Fibroblast of skin of left biceps (primary cell): ENCODE data around the gene BLVRB.

Experiments
- DNase-seq, 2 experiments: peaks; one replicate each; pipeline ENCODE4 v3.0.0-alpha.2; 2013; ENCODE audit warnings: low read depth in 2 of 2

The BLVRB gene

DNA sequence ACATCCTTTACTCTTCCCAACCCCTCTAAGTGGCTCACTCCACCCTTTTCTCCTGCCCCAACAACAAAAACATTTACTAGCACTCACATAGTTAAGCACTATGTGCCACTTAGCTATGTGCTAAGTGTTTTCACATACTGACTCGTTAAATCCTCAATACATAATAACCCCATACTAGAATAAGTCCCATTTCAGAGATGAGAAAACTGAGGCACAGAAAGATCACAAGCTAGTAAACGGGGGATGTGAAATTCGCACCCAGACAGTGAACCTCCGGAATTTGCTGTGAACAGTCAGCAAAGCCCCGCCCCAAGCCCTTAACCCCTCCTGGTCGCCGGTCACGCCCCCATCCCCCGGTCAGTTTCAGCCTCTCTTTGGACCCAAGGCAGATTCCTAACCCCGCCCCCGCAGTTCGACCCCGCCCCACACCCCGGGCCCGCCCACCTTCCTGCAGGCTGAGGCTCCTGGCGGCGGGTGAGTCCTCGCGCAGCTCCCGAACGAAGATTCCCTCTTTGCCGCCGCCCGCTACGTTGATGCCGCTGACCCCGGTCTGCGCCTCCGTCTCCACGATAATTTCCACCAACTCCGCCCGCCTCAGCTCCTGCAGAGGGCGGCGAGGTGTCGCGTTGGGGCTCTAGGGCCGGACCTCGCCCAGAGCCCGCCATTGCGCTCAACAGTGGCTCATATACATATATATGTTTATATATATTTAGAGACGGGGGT, 62.1 kb downstream of the BLVRB start:
- peak; percentile 44 to 50 for DNase-seq

DNA sequence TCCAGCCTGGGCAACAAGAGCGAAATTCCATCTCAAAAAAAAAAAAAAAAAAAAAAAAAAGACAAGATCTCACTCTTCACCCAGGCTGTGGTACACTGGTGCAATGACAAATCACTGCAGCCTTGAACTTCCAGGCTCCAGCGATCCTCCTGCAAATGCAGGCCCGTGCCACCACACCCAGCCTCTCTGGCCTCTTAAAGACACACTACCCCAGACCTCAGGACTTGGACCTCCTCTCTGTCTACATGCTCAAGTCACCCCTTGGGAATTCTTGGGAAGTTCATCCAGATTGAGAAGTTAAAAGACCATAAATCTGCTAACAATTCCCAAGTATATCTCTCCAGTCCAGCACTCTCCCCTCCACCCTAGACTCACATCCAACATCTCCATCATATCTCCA, 65.0 kb downstream of the BLVRB start:
- no peak for DNase-seq

DNA sequence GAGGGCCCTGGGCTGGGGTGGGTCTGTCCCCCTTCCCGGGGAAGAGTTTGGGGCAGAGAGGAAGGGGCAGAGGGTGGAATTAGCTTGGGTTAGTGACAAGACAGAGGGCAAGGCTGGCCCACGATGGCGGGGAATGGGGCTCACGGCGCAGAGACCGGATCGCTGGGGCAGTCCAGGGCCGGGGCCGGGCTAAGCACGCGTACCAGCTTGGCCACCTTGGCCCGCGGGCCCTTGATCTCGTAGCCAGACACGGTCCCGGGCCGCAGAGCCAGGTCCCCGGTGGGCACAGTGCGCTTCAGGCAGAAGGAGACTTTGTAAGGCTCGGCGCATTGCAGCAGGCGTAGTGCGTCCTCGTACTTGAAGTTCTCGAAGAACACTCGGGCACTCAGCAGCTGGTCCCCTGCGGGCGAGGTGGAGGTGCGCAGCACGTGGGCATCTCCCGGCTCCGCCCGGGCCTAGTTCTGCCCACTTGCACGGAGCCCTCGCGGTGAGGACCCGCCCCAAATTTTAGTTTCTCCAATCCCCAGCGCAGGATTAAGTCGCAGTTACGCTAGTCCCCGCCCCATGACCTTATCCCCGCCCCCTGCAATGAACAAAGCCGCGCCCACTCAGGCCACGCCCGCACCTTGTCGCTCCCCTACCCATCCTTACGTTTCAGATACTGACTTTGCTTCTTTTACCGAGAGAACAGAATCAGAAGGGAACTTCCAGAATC, 67.0 kb downstream of the BLVRB start:
- DNase-seq = no peak
